GM23248 (cell line): Measurements from ENCODE around the gene ARL14. TPM values are rescaled to one million over a fixed set of nuclear protein-coding genes. Genes with fewer than 3 reads are reported as not detected.

Experiments used
- DNase-seq: peaks from one replicate; pipeline ENCODE4 v3.0.0-alpha.2; 2015
- H2AFZ ChIP-seq: fragments of 200-600 bp; sonication (generic); 2 replicates; pipeline ENCODE4 v1.6.1; 2016; ENCODE audit warnings: antibody characterized with exemption
- H3F3A ChIP-seq: fragments of 200-600 bp; sonication (generic); 2 replicates; pipeline ENCODE4 v1.6.1; 2016; ENCODE audit warnings: mild to moderate bottlenecking, antibody characterized with exemption, mixed run types; ENCODE audit not compliant: insufficient read depth
- H3K27ac ChIP-seq: fragments of 200-600 bp; sonication (generic); 2 replicates; pipeline ENCODE4 v1.5.1; 2016; ENCODE audit warnings: mild to moderate bottlenecking
- H3K27me3 ChIP-seq: fragments of 200-600 bp; sonication (generic); replicated peaks from 2 replicates; pipeline ENCODE4 v1.6.1; 2016; ENCODE audit warnings: mild to moderate bottlenecking; ENCODE audit not compliant: insufficient read depth
- H3K36me3 ChIP-seq: fragments of 200-600 bp; sonication (generic); 2 replicates; pipeline ENCODE4 v1.6.1; 2016; ENCODE audit warnings: low read depth, mild to moderate bottlenecking
- H3K4me1 ChIP-seq: fragments of 200-600 bp; sonication (generic); 2 replicates; pipeline ENCODE4 v1.6.1; 2016; ENCODE audit warnings: mild to moderate bottlenecking; ENCODE audit not compliant: insufficient read depth
- H3K4me2 ChIP-seq: fragments of 200-600 bp; sonication (generic); one replicate; pipeline ENCODE4 v1.6.1; 2016; ENCODE audit warnings: mild to moderate bottlenecking; ENCODE audit not compliant: unreplicated experiment
- H3K4me3 ChIP-seq: fragments of 200-600 bp; sonication (generic); 2 replicates; pipeline ENCODE4 v1.5.1; 2016; ENCODE audit warnings: mild to moderate bottlenecking
- H3K79me2 ChIP-seq: fragments of 200-600 bp; sonication (generic); 2 replicates; pipeline ENCODE4 v1.6.1; 2016; ENCODE audit warnings: mild to moderate bottlenecking; ENCODE audit not compliant: insufficient read depth
- H3K9ac ChIP-seq: fragments of 200-600 bp; sonication (generic); 2 replicates; pipeline ENCODE4 v1.6.1; 2016; ENCODE audit warnings: mild to moderate bottlenecking
- H3K9me2 ChIP-seq: fragments of 200-600 bp; sonication (generic); 2 replicates; pipeline ENCODE4 v1.6.1; 2016; ENCODE audit warnings: mixed run types, mild to moderate bottlenecking, moderate library complexity; ENCODE audit not compliant: insufficient read depth
- H3K9me3 ChIP-seq: fragments of 200-600 bp; sonication (generic); one replicate; pipeline ENCODE4 v1.6.1; 2017; ENCODE audit warnings: low read depth
- H4K20me1 ChIP-seq: fragments of 200-600 bp; sonication (generic); 2 replicates; pipeline ENCODE4 v1.6.0; 2016; ENCODE audit not compliant: insufficient read depth
- EZH2 ChIP-seq: fragments of 200-600 bp; sonication (generic); IDR thresholded peaks from 2 replicates; pipeline ENCODE4 v1.6.1; 2018; ENCODE audit warnings: antibody characterized with exemption, mild to moderate bottlenecking; ENCODE audit not compliant: insufficient read depth, poor library complexity, severe bottlenecking
- EZH2phosphoT487 ChIP-seq: fragments of 200-600 bp; sonication (generic); IDR thresholded peaks from 2 replicates; pipeline ENCODE4 v1.6.1; 2018; ENCODE audit warnings: antibody characterized with exemption, moderate library complexity, mild to moderate bottlenecking, low read depth; ENCODE audit not compliant: insufficient read depth
- WGBS, 2 experiments: methylation state at CpG; one replicate each; pipeline ENCODE4 v1.1.6; 2015 to 2017; ENCODE audit warnings: low lambda C conversion rate in 2 of 2, low coverage in 1 of 2; ENCODE audit errors: missing lambda C conversion rate in 2 of 2; 5-methylcytosine and 5-hydroxymethylcytosine counted together
- in situ Hi-C: fragments of 300-500 bp; cut with MboI; formaldehyde crosslinking; loops from 2 replicates; pipeline ENCODE4 v1.15.0; 2020
- polyA plus RNA-seq: library from polyadenylated mRNA; unstranded; fragments of >200 nt; fragmentation: Nextera tagmentation; extraction: Ambion mirVana; gene quantifications from 2 replicates; pipeline ENCODE4 v1.2.1, GENCODE V29; 2016
- total RNA-seq: library from RNA; depleted of rRNA; stranded (reverse); fragments of >200 nt; shearing (Covaris generic); gene quantifications from 2 replicates; pipeline ENCODE4 v1.2.3, GENCODE V29; 2014

ARL14 gene
- total and polyA plus RNA-seq, 2 experiments from 2014 or later: not detected

- in situ Hi-C loops: no loop called here
- no peaks in the 10 kb centered on the region for H4K20me1 ChIP-seq
- H3K4me1 ChIP-seq: peaks cover 7% of the 10 kb centered on the region; the same call in 1 of the 2 replicates
- 0 out of 2 replicates have a peak, but pooled peaks cover 4% of the 10 kb centered on the region for H3K9me2 ChIP-seq
- no peak overlapping the region for H3K27ac ChIP-seq
- TF ChIP-seq EZH2 (no peak), EZH2phosphoT487 (no peak)
- H3K27me3 ChIP-seq: no peaks in the 10 kb centered on the region
- no peak overlapping the region for H3K4me2 ChIP-seq
- 61 to 80% methylated on average over 2 of the region's 2 CpGs for WGBS, 2 experiments
- no peak overlapping the region for H2AFZ ChIP-seq
- H3K4me3 ChIP-seq: no peak overlapping the region
- no peaks in the 10 kb centered on the region for H3K9me3 ChIP-seq
- H3K9ac ChIP-seq: no peak overlapping the region
- peak; percentile 24 for DNase-seq
- H3F3A ChIP-seq: no peaks in the 10 kb centered on the region
- H3K79me2 ChIP-seq: no peaks in the 10 kb centered on the region
- no peaks in the 10 kb centered on the region for H3K36me3 ChIP-seq
These were observed 39.9 kb upstream of the ARL14 start for GRCh38 chr3:160637086-160637485.

DNA sequence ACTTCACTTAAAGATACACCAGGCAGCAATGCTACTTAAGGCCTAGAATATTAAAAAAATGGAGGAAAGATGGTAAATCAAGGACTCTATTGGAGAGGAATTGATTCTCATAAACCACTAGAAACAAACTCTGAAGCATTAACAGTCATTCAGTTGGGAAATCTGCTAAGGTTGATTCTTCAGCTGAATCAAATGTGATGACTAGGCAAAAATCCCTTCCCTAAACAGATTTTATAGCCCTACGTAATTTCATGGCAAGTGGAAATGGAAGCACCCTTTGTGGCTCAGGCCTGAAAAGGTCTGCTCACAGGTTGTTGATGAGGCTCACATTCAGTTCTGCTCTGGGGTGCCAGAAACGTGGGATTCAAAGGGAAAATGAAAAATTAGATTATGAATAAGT, 38.8 kb upstream of the ARL14 start:
- Histone ChIP-seq H3K79me2 (no peaks in the 10 kb centered on the region), H3K9me2 (0 out of 2 replicates have a peak, but pooled peaks cover 4% of the 10 kb centered on the region), H3F3A (no peaks in the 10 kb centered on the region), H3K9me3 (no peaks in the 10 kb centered on the region), H3K27me3 (no peaks in the 10 kb centered on the region), H2AFZ (no peak overlapping the region), H3K9ac (no peak overlapping the region), H3K4me3 (no peak overlapping the region), H3K36me3 (no peaks in the 10 kb centered on the region), H4K20me1 (no peaks in the 10 kb centered on the region), H3K4me1 (peaks cover 7% of the 10 kb centered on the region; the same call in 1 of the 2 replicates), H3K27ac (no peak overlapping the region), H3K4me2 (no peak overlapping the region)
- no peak for TF ChIP-seq EZH2phosphoT487
- no peak for TF ChIP-seq EZH2
- no peak for DNase-seq
- 47 to 72% methylated on average over 2 of the region's 2 CpGs for WGBS, 2 experiments
- in situ Hi-C loops: no loop called here

GRCh38 chr3:160641665-160642309, 35.2 kb upstream of the ARL14 start:
- H3K4me3 ChIP-seq: no peak overlapping the region
- H3K4me1 ChIP-seq: peaks cover 6% of the 10 kb centered on the region; the same call in 1 of the 2 replicates
- in situ Hi-C loops: no loop called here
- H3K79me2 ChIP-seq: no peaks in the 10 kb centered on the region
- H2AFZ ChIP-seq: no peak overlapping the region
- H3K9ac ChIP-seq: no peak overlapping the region
- 65 to 69% methylated on average over 2 of the region's 2 CpGs for WGBS, 2 experiments
- H3K9me2 ChIP-seq: no peaks in the 10 kb centered on the region
- no peak overlapping the region for H3K4me2 ChIP-seq
- TF ChIP-seq EZH2phosphoT487 (no peak), EZH2 (no peak)
- no peaks in the 10 kb centered on the region for H3F3A ChIP-seq
- H3K27me3 ChIP-seq: no peaks in the 10 kb centered on the region
- no peaks in the 10 kb centered on the region for H3K36me3 ChIP-seq
- no peaks in the 10 kb centered on the region for H4K20me1 ChIP-seq
- DNase-seq: peak; percentile 26
- no peak overlapping the region for H3K27ac ChIP-seq
- no peaks in the 10 kb centered on the region for H3K9me3 ChIP-seq

DNA sequence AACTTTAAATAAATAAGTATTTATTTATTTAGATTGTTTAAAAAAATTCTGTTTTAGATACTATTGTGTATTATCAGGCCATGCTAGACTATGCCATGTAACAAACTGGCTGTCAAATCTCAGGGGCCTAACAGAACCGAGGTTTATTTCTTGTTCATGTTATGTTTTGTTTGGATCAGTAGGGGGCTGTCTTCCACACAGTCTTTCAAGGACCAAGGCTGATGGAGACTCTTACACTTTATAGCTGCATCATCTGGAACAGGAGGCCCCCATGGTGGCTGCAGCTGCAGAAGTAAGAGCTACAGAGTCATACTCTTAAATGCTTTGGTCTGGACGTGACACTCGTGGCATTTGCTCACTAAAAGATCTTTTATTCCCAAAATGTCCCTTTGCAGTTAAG, 33.0 kb upstream of the ARL14 start:
- no peaks in the 10 kb centered on the region for H3K36me3 ChIP-seq
- no peaks in the 10 kb centered on the region for H3F3A ChIP-seq
- H4K20me1 ChIP-seq: no peaks in the 10 kb centered on the region
- H3K4me3 ChIP-seq: no peak overlapping the region
- H3K9ac ChIP-seq: no peak overlapping the region
- in situ Hi-C loops: no loop called here
- no peaks in the 10 kb centered on the region for H3K79me2 ChIP-seq
- WGBS, 2 experiments: 27 to 29% methylated on average over 3 of the region's 3 CpGs
- no peaks in the 10 kb centered on the region for H3K4me1 ChIP-seq
- no peaks in the 10 kb centered on the region for H3K9me3 ChIP-seq
- no peak for TF ChIP-seq EZH2
- TF ChIP-seq EZH2phosphoT487: no peak
- no peak overlapping the region for H3K27ac ChIP-seq
- no peaks in the 10 kb centered on the region for H3K9me2 ChIP-seq
- H2AFZ ChIP-seq: 0 out of 2 replicates have a peak overlapping the region, but pooled peaks have one; percentile 7
- H3K27me3 ChIP-seq: no peaks in the 10 kb centered on the region
- peak; percentile 41 for DNase-seq
- no peak overlapping the region for H3K4me2 ChIP-seq

GRCh38 chr3:160644491-160644890, 32.5 kb upstream of the ARL14 start:
- Histone ChIP-seq H3K9me3 (no peaks in the 10 kb centered on the region), H3F3A (no peaks in the 10 kb centered on the region), H3K4me1 (no peaks in the 10 kb centered on the region), H3K4me3 (no peak overlapping the region), H3K27me3 (no peaks in the 10 kb centered on the region), H3K79me2 (no peaks in the 10 kb centered on the region), H4K20me1 (no peaks in the 10 kb centered on the region), H3K27ac (no peak overlapping the region), H2AFZ (0 out of 2 replicates have a peak overlapping the region, but pooled peaks have one; percentile 7), H3K9me2 (no peaks in the 10 kb centered on the region), H3K9ac (no peak overlapping the region), H3K36me3 (no peaks in the 10 kb centered on the region), H3K4me2 (no peak overlapping the region)
- in situ Hi-C loops: no loop called here
- no peak for DNase-seq
- WGBS, 2 experiments: 57 to 71% methylated on average over 2 of the region's 2 CpGs
- TF ChIP-seq EZH2phosphoT487: no peak
- no peak for TF ChIP-seq EZH2
